Erythroblast (primary cell): ENCODE measurements around the gene LHX2.

Experiments used
- GATA1 ChIP-seq: IDR thresholded peaks from 2 replicates; pipeline ENCODE4 v1.6.1; 2011; ENCODE audit warnings: low read depth, mild to moderate bottlenecking, control low read depth, low read length, moderate library complexity
- POLR2A ChIP-seq: IDR thresholded peaks from 2 replicates; pipeline ENCODE4 v1.6.1; 2011; ENCODE audit warnings: mild to moderate bottlenecking, low read length

DNA sequence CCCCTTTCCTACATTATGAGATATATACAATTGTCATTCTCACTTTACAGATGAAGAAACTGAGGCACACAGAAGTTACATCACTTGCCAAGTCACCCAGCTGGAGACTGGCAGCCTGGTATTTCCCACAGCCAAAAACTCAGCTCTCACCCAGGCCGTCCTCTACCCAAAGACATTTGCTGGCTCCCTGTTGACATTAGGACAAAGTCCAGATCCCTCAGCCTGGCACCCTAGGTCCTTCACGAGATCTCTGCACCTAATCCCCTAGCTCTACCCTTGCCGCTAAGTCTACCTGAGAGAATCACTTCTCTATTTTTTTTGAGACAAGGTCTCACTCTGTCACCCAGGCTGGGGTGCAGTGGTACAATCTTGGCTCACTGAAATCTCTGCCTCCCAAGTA lies 26.8 kb upstream of the LHX2 start:
- no peak for TF ChIP-seq POLR2A
- TF ChIP-seq GATA1: no peak
